A549 treated with CpdA at 1 μM for 4 hours (cell line): ENCODE results near the gene CDHR2. TPM values are rescaled to one million over a fixed set of nuclear protein-coding genes. Genes with fewer than 3 reads are reported as not detected.

ENCODE experiments used
- total RNA-seq: library from RNA; stranded (reverse); fragments of 200-300 nt; extraction: Qiagen RNA extraction; gene quantifications from 5 replicates; pipeline ENCODE4 v1.2.3, GENCODE V29; 2022; ENCODE audit warnings: low read depth

CDHR2 gene
- 0.04 to 0.15 TPM (median 0.10 TPM) in 4 of 5 replicates, not detected in the other for total RNA-seq

GRCh38 chr5:176548967-176549444 is at the start of gene CDHR2:
CDHR2 (plus strand) TSS chr5:176549342; CDS start chr5:176565353, 16,011 bp downstream.

GRCh38 chr5:176536902-176537553 is 12.1 kb upstream of the CDHR2 start, which contains the start of gene RNF44:
RNF44 (minus strand) TSS chr5:176537402; CDS start chr5:176532472, 4,930 bp downstream.

GRCh38 chr5:176609724-176610434 is 60.7 kb downstream of the CDHR2 start, which contains the start of gene GPRIN1:
GPRIN1 (minus strand) TSS chr5:176610156; CDS start chr5:176599834, 10,322 bp downstream.

GRCh38 chr5:176629853-176630680 is 80.9 kb downstream of the CDHR2 start, which contains the start of the genes EIF4E1B and SNCB:
EIF4E1B (plus strand) TSS chr5:176630675; CDS start chr5:176642788, 12,113 bp downstream.
SNCB (minus strand) TSS chr5:176630534; CDS start chr5:176629654, 880 bp downstream.

Other genes starting within 250 kb of the CDHR2 start
- 65.0 to 78.5 TPM (median 70.0 TPM) in 5 replicates for gene KIAA1191, start 187.6 kb upstream of the CDHR2 start, total RNA-seq
- gene ARL10, start 183.9 kb upstream of the CDHR2 start, total RNA-seq: 0.48 to 1.7 TPM (median 0.65 TPM) in 5 replicates
- gene NOP16, start 160.7 kb upstream of the CDHR2 start, total RNA-seq: 114 to 148 TPM (median 129 TPM) in 5 replicates
- gene HIGD2A, start 160.6 kb upstream of the CDHR2 start, total RNA-seq: 242 to 274 TPM (median 264 TPM) in 5 replicates
- 65.7 to 111 TPM (median 105 TPM) in 5 replicates for gene CLTB, start 132.8 kb upstream of the CDHR2 start, total RNA-seq
- gene FAF2, start 101.0 kb upstream of the CDHR2 start, total RNA-seq: 47.0 to 54.0 TPM (median 47.9 TPM) in 5 replicates
- 33.6 to 45.2 TPM (median 43.2 TPM) in 5 replicates for gene RNF44, start 11.9 kb upstream of the CDHR2 start, total RNA-seq
- 7.1 to 9.4 TPM (median 9.1 TPM) in 5 replicates for gene GPRIN1, start 60.8 kb downstream of the CDHR2 start, total RNA-seq
- 1.0 to 1.4 TPM (median 1.2 TPM) in 5 replicates for gene SNCB, start 81.2 kb downstream of the CDHR2 start, total RNA-seq
- gene EIF4E1B, start 81.3 kb downstream of the CDHR2 start, total RNA-seq: not detected in 5 replicates
- gene TSPAN17, start 98.1 kb downstream of the CDHR2 start, total RNA-seq: 53.3 to 66.1 TPM (median 60.2 TPM) in 5 replicates